ENCODE data around the gene RASL10B. TPM values are rescaled to one million over a fixed set of nuclear protein-coding genes. Genes with fewer than 3 reads are reported as not detected.

RASL10B gene
- polyA plus RNA-seq, 1 donor from 2014 or later, result 10.7 TPM

DNA sequence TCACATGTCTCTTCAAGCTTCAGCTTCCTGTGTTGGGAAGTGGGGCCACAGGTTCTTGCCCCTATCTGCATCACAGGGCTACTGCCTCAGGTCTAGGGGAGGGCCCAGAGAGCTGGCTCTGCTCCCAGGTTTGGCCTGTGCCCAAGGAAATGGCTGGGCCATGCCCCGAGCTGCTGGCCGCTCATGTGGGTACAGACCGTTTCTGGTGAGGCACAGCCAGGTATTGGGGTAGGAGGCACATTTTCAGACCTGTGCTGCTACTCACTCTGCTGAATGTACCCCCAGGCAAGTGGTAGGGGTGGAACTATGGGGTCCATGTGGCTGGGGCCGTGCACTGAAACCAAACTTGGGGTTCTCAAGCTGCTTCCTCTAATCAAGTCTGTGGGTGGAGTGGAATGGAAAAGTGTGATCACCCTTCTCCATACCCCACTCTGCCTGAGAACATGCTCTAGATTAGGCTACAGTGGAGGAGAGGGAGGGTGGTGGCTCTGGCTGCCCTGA is 17.0 kb downstream of the RASL10B start:
- no peaks in the 10 kb centered on the region for H3F3A ChIP-seq (ENCODE audit: insufficient read depth, low read length, poor library complexity, severe bottlenecking)
- H2AFZ ChIP-seq (ENCODE audit: low read depth, low read length), result no peak overlapping the region
- TF ChIP-seq EZH2 (IDR thresholded peaks at IDR 0.05; ENCODE audit: borderline replicate concordance, insufficient read depth, low read length, poor library complexity, severe bottlenecking), result no peak
- TF ChIP-seq EP300 (conservative IDR thresholded peaks at IDR 0.05; ENCODE audit: poor library complexity, severe bottlenecking), result no peak
- TF ChIP-seq TAF1 (IDR thresholded peaks at IDR 0.05; ENCODE audit: low read depth), result no peak
- TF ChIP-seq POLR2AphosphoS5 (IDR thresholded peaks at IDR 0.05), result no peak
- TF ChIP-seq, protein P1, sequence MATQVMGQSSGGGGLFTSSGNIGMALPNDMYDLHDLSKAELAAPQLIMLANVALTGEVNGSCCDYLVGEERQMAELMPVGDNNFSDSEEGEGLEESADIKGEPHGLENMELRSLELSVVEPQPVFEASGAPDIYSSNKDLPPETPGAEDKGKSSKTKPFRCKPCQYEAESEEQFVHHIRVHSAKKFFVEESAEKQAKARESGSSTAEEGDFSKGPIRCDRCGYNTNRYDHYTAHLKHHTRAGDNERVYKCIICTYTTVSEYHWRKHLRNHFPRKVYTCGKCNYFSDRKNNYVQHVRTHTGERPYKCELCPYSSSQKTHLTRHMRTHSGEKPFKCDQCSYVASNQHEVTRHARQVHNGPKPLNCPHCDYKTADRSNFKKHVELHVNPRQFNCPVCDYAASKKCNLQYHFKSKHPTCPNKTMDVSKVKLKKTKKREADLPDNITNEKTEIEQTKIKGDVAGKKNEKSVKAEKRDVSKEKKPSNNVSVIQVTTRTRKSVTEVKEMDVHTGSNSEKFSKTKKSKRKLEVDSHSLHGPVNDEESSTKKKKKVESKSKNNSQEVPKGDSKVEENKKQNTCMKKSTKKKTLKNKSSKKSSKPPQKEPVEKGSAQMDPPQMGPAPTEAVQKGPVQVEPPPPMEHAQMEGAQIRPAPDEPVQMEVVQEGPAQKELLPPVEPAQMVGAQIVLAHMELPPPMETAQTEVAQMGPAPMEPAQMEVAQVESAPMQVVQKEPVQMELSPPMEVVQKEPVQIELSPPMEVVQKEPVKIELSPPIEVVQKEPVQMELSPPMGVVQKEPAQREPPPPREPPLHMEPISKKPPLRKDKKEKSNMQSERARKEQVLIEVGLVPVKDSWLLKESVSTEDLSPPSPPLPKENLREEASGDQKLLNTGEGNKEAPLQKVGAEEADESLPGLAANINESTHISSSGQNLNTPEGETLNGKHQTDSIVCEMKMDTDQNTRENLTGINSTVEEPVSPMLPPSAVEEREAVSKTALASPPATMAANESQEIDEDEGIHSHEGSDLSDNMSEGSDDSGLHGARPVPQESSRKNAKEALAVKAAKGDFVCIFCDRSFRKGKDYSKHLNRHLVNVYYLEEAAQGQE (IDR thresholded peaks at IDR 0.05; ENCODE audit: borderline replicate concordance), result no peak
- TF ChIP-seq, protein P2, sequence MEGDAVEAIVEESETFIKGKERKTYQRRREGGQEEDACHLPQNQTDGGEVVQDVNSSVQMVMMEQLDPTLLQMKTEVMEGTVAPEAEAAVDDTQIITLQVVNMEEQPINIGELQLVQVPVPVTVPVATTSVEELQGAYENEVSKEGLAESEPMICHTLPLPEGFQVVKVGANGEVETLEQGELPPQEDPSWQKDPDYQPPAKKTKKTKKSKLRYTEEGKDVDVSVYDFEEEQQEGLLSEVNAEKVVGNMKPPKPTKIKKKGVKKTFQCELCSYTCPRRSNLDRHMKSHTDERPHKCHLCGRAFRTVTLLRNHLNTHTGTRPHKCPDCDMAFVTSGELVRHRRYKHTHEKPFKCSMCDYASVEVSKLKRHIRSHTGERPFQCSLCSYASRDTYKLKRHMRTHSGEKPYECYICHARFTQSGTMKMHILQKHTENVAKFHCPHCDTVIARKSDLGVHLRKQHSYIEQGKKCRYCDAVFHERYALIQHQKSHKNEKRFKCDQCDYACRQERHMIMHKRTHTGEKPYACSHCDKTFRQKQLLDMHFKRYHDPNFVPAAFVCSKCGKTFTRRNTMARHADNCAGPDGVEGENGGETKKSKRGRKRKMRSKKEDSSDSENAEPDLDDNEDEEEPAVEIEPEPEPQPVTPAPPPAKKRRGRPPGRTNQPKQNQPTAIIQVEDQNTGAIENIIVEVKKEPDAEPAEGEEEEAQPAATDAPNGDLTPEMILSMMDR (IDR thresholded peaks at IDR 0.05; ENCODE audit: poor library complexity, severe bottlenecking), result no peak
- TF ChIP-seq RAD21 (conservative IDR thresholded peaks at IDR 0.05), result no peak
- TF ChIP-seq SMC3 (conservative IDR thresholded peaks at IDR 0.05; ENCODE audit: poor library complexity), result no peak
- TF ChIP-seq MXI1 (conservative IDR thresholded peaks at IDR 0.05; ENCODE audit: poor library complexity, severe bottlenecking), result no peak
- H3K27ac ChIP-seq (ENCODE audit: low read length), result no peak overlapping the region
- H3K27me3 ChIP-seq (ENCODE audit: insufficient read depth, low read depth, low read length), result peaks cover 6% of the 10 kb centered on the region
- no peak overlapping the region for H3K4me2 ChIP-seq (ENCODE audit: low read length)
- no peak overlapping the region for H3K9ac ChIP-seq (ENCODE audit: low read length)
- H3K9me2 ChIP-seq (ENCODE audit: insufficient read depth, low read length), result no peaks in the 10 kb centered on the region
- H3K4me3 ChIP-seq (ENCODE audit: low read length), result no peak overlapping the region
- no peaks in the 10 kb centered on the region for H3K9me3 ChIP-seq (ENCODE audit: low read length)
- no peaks in the 10 kb centered on the region for H4K20me1 ChIP-seq (ENCODE audit: insufficient read depth)
- no peaks in the 10 kb centered on the region for H3K79me2 ChIP-seq (replicated peaks; ENCODE audit: insufficient read depth, low read length)
- no peaks in the 10 kb centered on the region for H3K36me3 ChIP-seq (ENCODE audit: insufficient read depth, low read length)

GRCh38 chr17:35748979-35749378 is 17.5 kb downstream of the RASL10B start:
- Histone ChIP-seq H3K27ac (ENCODE audit: low read length) (no peak overlapping the region), H2AFZ (ENCODE audit: low read depth, low read length) (no peak overlapping the region)

More at GRCh38 chr17:35748979-35749378, 17.5 kb downstream of the RASL10B start:
- Histone ChIP-seq H3K4me2 (ENCODE audit: low read length) (no peak overlapping the region), H3K9me2 (ENCODE audit: insufficient read depth, low read length) (no peaks in the 10 kb centered on the region), H3K9me3 (ENCODE audit: low read length) (no peaks in the 10 kb centered on the region), H3K4me3 (ENCODE audit: low read length) (no peak overlapping the region), H3K9ac (ENCODE audit: low read length) (no peak overlapping the region), H4K20me1 (ENCODE audit: insufficient read depth) (no peaks in the 10 kb centered on the region), H3K79me2 (replicated peaks; ENCODE audit: insufficient read depth, low read length) (no peaks in the 10 kb centered on the region), H3K36me3 (ENCODE audit: insufficient read depth, low read length) (no peaks in the 10 kb centered on the region), H3K27me3 (ENCODE audit: insufficient read depth, low read depth, low read length) (peaks cover 3% of the 10 kb centered on the region), H3F3A (ENCODE audit: insufficient read depth, low read length, poor library complexity, severe bottlenecking) (no peaks in the 10 kb centered on the region)
- TF ChIP-seq MXI1 (conservative IDR thresholded peaks at IDR 0.05; ENCODE audit: poor library complexity, severe bottlenecking) (no peak), EZH2 (IDR thresholded peaks at IDR 0.05; ENCODE audit: borderline replicate concordance, insufficient read depth, low read length, poor library complexity, severe bottlenecking) (no peak)
- TF ChIP-seq, protein P2 (IDR thresholded peaks at IDR 0.05; ENCODE audit: poor library complexity, severe bottlenecking), result no peak

All from neural cell (in vitro differentiated cells).